C4-2B (cell line): ENCODE results near the gene ILDR2.

Source experiments
- CTCF ChIP-seq: fragments of 450-650 bp; conservative IDR thresholded peaks from 2 replicates; pipeline ENCODE4 v1.5.1; 2017; ENCODE audit warnings: mild to moderate bottlenecking
- ZFX ChIP-seq: fragments of 450-650 bp; IDR thresholded peaks from 2 replicates; pipeline ENCODE4 v1.6.1; 2017

- TF ChIP-seq CTCF (no peak), ZFX (no peak)
Observed at GRCh38 chr1:166868639-166869038, 106.7 kb downstream of the ILDR2 start.
